Suppressor macrophage treated with lipopolysaccharide for 1 hour (primary cell): ENCODE measurements around the gene CDH23.

Source experiments
- DNase-seq, 3 donors: peaks; one replicate each; pipeline ENCODE4 v3.0.0-alpha.2; 2020 to 2022

CDH23 gene

GRCh38 chr10:71646037-71646436, 249.3 kb downstream of the CDH23 start:
- no peak for DNase-seq

GRCh38 chr10:71646592-71647292, 250.0 kb downstream of the CDH23 start:
- no peak for DNase-seq

GRCh38 chr10:71647526-71648253, 251.0 kb downstream of the CDH23 start:
- no peak for DNase-seq

GRCh38 chr10:71648254-71648932, 251.7 kb downstream of the CDH23 start:
- no peak for DNase-seq

GRCh38 chr10:71648933-71649320, 252.2 kb downstream of the CDH23 start:
- no peak for DNase-seq

- DNase-seq = no peak
Observed at GRCh38 chr10:71649631-71650030, 252.9 kb downstream of the CDH23 start.

- no peak for DNase-seq
Observed at GRCh38 chr10:71650397-71650796, 253.7 kb downstream of the CDH23 start.

- no peak for DNase-seq
Observed at GRCh38 chr10:71651428-71651827, 254.7 kb downstream of the CDH23 start.

- DNase-seq = no peak
Observed at GRCh38 chr10:71651928-71652327, 255.2 kb downstream of the CDH23 start.

GRCh38 chr10:71653044-71653443, 256.3 kb downstream of the CDH23 start:
- no peak for DNase-seq

- no peak for DNase-seq
Observed at GRCh38 chr10:71656220-71656619, 259.5 kb downstream of the CDH23 start.

GRCh38 chr10:71657604-71658466, 261.1 kb downstream of the CDH23 start:
- no peak for DNase-seq

GRCh38 chr10:71658467-71658745, 261.7 kb downstream of the CDH23 start:
- DNase-seq = no peak

- DNase-seq = no peak
Observed at GRCh38 chr10:71659111-71659634, 262.5 kb downstream of the CDH23 start.

- no peak for DNase-seq
Observed at GRCh38 chr10:71659737-71660136, 263.0 kb downstream of the CDH23 start.

GRCh38 chr10:71660313-71660712, 263.6 kb downstream of the CDH23 start:
- DNase-seq = no peak

GRCh38 chr10:71661060-71661622, 264.4 kb downstream of the CDH23 start:
- no peak for DNase-seq

GRCh38 chr10:71661779-71662336, 265.1 kb downstream of the CDH23 start:
- no peak for DNase-seq

- no peak for DNase-seq
Observed at GRCh38 chr10:71663311-71663710, 266.6 kb downstream of the CDH23 start.

- no peak for DNase-seq
Observed at GRCh38 chr10:71664585-71664984, 267.9 kb downstream of the CDH23 start.

- DNase-seq = no peak
Observed at GRCh38 chr10:71665456-71665855, 268.7 kb downstream of the CDH23 start.
